ENCODE measurements around the gene NPFFR2.

DNA sequence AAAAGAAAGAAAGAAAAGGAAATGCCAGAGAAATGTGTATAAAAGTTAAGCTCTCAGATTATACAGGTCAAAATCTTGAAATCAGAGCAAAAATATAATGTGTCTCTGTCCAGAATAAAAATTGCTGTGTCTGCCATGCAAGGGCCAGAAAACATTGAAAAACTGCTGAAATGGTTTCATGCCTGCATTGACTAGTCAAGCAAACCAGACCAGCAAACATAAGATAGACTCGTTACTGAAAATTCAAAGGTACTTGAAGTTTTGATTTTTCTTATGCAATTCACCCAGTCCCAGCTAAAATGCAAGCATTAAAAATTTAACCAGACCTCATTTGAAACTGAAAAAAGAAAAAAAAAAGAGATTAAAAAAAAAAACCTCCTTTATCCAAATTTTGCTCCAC, 37.2 kb upstream of the NPFFR2 start:
- TF ChIP-seq, protein P1, sequence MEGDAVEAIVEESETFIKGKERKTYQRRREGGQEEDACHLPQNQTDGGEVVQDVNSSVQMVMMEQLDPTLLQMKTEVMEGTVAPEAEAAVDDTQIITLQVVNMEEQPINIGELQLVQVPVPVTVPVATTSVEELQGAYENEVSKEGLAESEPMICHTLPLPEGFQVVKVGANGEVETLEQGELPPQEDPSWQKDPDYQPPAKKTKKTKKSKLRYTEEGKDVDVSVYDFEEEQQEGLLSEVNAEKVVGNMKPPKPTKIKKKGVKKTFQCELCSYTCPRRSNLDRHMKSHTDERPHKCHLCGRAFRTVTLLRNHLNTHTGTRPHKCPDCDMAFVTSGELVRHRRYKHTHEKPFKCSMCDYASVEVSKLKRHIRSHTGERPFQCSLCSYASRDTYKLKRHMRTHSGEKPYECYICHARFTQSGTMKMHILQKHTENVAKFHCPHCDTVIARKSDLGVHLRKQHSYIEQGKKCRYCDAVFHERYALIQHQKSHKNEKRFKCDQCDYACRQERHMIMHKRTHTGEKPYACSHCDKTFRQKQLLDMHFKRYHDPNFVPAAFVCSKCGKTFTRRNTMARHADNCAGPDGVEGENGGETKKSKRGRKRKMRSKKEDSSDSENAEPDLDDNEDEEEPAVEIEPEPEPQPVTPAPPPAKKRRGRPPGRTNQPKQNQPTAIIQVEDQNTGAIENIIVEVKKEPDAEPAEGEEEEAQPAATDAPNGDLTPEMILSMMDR (IDR thresholded peaks at IDR 0.05 in 4 of 5, conservative IDR thresholded peaks at IDR 0.05 in 1 of 5): no peak
- no peak for TF ChIP-seq POLR2A (IDR thresholded peaks at IDR 0.05)
